HL-60/S4 (cell line): ENCODE measurements around the gene TTF1.

ENCODE experiments used
- in situ Hi-C: fragments of 300-500 bp; cut with MboI; formaldehyde crosslinking; loops from 2 replicates; pipeline ENCODE4 v1.14.3; 2022; ENCODE audit warnings: low sequenced_read_pairs

The TTF1 gene

DNA sequence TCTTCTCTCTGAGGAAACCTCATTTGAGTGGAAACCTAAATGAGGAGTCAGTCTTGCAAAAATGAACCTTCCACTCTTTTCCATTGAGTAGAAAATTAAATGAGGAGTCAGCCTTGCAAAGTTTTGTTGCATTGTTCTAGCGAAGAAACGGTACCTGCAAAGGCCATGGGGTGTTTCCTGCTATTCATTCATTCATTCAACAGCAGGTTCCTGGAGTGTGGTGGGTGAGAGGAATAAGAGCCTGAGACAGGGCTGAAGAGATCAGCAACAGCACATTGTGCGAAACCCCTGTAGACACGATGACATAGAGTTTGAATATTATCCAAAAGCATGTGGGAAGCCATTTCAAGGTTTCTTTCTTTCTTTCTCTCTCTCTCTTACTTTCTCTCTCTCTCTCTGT, 37.2 kb downstream of the TTF1 start:
- in situ Hi-C loops, result no loop called here

DNA sequence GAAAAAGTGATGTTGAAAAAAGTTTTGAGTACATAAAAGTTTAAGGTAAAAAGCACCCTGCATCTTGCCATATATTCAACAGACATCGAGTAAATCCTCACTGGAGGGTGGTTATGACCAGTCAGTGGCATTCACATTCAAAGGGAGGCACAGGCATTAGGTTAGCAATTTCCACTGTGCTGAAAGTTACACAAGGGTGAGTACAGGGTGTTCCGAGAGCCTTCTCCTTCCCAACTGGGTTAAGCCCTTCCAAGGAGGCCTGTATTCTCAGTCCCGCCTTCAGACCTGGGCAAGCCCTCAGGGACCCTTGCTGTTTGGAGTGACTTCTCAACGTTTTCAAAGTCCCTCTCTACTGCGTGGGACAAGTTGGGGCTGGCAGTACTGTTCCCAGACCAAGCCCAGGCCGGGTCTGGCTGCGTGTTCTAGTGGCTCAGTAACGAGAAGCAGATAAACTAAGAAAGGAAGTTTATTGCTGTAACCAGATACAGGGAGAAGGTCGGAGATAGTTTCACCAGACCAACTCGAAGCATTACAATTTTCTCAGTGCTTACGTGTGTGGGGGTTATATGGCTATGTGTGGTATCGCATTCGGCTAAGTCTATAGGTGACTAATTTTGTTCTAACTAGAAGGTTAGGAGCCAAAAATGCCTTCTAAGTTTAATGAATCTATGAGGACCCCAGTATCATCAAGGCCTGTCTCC, 38.9 kb downstream of the TTF1 start:
- in situ Hi-C loops, result no loop called here

DNA sequence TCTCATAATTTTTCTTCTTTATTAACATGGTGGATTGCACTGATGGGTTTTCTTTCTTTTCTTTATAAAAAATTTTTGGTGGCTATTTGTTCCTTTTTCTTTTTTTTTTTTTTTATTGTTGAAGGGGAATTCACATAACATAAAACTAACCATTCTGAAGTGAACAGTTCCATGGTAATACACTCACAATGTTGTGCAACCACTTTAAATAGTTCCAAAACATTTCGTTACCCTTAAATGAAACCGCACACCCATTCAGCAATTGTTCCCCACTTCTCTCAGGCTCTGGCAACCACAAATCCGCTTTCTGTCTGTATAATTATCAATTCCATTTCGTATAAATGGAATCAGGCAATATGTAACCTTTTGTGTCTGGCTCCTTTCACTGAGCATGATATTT, 40.2 kb downstream of the TTF1 start:
- in situ Hi-C loops, result no loop called here

DNA sequence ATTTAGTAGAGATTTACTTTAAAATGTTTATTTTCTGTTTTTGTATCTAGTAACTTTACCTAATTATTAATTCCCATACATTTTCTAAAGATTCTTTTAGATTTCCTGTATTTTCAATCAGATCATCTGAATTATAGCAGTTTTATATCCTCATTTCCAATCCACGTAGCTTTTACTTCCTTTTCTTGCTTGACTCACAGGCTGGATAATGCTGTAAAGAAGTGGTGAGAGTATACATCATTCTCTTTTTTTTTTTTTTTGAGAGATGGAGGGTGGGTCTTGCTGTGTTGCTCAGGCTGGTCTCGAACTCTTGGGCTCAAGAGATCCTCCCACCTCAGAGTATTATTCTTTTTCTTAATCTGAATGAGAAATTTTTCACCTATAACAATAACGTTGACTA, 40.7 kb downstream of the TTF1 start:
- in situ Hi-C loops, result no loop called here

GRCh38 chr9:132364068-132364467, 42.6 kb downstream of the TTF1 start:
- in situ Hi-C loops, result no loop called here

DNA sequence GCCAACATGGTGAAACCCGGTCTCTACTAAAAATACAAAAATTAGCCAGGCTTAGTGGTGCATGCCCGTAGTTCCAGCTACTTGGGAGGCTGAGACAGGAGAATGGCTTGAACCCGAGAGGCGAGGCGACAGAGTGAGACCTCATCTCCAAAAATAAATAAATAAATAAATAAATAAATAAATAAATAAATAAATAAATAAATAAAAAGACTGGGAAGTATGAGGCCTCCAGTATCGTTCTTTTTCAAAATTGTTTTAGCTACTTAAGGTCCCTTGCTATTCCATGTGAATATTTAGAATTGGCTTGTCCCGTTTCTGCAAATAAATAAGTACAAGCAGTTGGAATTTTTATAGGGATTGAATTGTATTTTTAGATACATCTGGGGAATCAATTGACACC, 48.9 kb downstream of the TTF1 start:
- in situ Hi-C loops, result no loop called here

DNA sequence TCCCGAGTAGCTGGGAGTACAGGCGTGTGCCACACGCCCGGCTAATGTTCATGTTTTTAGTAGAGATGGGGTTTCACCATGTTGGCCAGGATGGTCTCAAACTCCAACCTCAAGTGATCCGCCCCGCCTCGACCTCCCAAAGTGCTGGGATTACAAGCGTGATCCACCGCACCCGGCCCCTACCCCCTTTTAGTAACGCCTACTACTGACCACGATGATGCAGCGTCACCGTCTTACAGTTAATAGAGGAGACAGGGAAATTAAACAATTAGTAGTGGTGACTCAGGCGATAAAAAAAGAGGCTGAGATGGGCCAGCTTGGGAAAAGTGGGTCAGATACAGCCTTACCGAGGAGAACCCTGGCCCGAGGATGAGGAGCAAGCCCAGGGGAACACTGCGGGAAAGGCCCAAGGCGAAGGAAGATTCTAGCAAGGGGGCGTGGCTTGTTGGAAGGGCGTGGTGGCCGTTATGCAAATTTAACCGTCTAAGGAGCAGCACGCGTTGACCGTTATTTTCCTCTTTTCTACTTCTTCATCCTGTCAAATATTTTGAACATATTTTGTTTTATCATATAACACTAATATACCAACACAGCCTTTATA, 50.2 kb downstream of the TTF1 start:
- in situ Hi-C loops, result no loop called here

GRCh38 chr9:132354637-132355355, 51.8 kb downstream of the TTF1 start, which contains the start of gene SETX:
SETX (minus strand) TSS chr9:132354986; CDS start chr9:132349428, 5,558 bp downstream.
- in situ Hi-C loops, result no loop called here

- in situ Hi-C loops, result no loop called here
Observed at GRCh38 chr9:132351404-132352045, 55.1 kb downstream of the TTF1 start.

GRCh38 chr9:132350861-132351315, 55.8 kb downstream of the TTF1 start:
- in situ Hi-C loops, result no loop called here

DNA sequence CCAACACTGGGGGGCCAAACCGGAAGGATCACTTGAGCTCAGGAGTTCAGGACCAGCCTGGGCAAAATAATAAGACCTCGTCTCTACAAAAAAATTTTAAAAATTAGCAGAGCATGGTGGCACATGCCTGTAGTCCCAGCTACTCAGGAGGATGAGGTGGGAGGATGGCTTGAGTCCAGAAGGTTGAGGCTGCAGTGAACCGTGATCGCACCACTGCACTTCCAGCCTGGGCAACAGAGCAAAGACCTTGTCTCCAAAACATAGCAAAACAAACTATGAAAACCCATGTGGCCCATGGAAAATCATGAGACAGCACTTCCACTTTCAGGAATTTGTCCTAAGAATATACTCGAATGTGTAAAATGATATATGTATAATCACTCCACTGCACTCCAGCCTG, 58.0 kb downstream of the TTF1 start:
- in situ Hi-C loops, result no loop called here

GRCh38 chr9:132346177-132346576, 60.5 kb downstream of the TTF1 start:
- in situ Hi-C loops, result no loop called here

GRCh38 chr9:132341177-132341840, 65.3 kb downstream of the TTF1 start:
- in situ Hi-C loops, result no loop called here

- in situ Hi-C loops, result no loop called here
Observed at GRCh38 chr9:132334364-132334763, 72.3 kb downstream of the TTF1 start.

DNA sequence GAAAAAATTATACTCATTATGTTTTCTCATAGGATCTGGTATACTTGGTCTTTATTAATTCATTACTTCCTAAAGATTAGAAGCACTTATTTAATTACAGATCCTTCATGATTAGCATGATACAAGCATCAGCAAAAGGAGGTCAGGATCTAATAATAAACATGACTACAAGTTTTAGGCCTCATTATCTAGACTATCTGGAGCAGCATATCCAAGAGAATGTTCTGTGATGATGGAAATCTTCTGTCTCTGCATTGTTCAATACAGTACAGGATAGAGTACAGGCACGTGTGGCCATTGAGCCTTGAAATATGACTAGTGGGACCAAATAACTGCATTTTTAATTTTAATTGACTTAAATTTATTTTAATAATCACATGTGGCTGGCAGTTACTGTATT, 73.1 kb downstream of the TTF1 start:
- in situ Hi-C loops, result no loop called here

- in situ Hi-C loops, result no loop called here
Observed at GRCh38 chr9:132328580-132328979, 78.1 kb downstream of the TTF1 start.

DNA sequence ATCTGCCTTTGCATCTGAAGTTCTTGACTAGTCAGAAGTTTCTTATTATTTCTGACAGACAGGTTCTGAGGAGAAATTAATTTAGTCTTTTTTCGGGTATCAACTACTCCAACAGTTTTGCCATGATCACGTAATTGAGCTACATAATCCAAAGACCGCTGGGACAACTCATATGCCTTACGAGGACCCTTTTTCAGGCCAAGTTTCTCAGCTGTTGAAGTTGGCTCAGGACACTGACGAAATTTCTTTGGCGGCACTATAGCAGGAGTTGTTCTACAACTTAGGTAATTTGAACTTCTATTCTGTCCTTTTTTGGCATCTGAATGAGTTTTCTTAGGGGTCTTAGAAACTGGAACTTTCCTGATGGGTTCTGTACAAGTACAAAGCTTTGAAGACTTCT, 79.1 kb downstream of the TTF1 start:
- in situ Hi-C loops, result no loop called here
